ENCODE data around the gene ASCL2.

Gene ASCL2

GRCh38 chr11:2302896-2303626 is 32.7 kb upstream of the ASCL2 start:
- Histone ChIP-seq H3K9me3 (ENCODE audit: severe bottlenecking) (no peaks in the 10 kb centered on the region), H3K27me3 (ENCODE audit: insufficient read depth, low read depth, severe bottlenecking) (peaks cover 2% of the 10 kb centered on the region), H3K4me3 (ENCODE audit: low read depth, low read length) (no peak overlapping the region), H3K27ac (no peak overlapping the region), H3K36me3 (no peaks in the 10 kb centered on the region)
- peak; percentile 4 for DNase-seq
- no peak for TF ChIP-seq CTCF (IDR thresholded peaks at IDR 0.05; ENCODE audit: low read depth, low read length)

DNA sequence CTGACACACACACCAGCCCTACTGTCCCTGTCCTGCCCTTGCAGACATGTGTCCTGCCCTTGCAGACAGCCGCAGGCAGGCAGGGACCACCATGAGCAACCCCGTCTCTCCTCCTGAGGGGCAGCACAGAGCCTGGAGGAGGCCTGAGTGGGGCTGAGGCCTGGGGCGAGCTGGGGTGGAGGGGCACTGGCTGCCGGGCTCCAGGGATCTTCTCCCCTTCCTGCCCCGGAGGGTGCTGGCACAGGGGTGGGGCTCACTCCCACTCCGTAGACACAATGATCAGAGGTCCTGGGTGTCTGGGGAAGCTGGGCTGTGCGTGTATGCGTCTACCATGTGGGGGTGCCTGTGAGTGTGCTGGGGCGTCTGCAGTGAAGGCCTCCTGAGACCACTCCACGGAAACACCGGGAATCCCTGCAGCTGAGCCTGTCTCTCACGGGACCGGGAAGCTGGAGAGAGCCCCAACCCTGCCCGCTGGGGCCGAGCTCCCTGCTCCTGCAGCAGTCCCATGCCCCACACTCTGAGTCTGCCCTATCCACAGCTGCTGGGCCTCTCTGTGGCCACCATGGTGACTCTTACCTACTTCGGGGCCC is 32.0 kb upstream of the ASCL2 start:
- DNase-seq: peak; percentile 8
- H3K4me3 ChIP-seq (ENCODE audit: low read depth, low read length): no peak overlapping the region
- no peak overlapping the region for H3K27ac ChIP-seq

DNA sequence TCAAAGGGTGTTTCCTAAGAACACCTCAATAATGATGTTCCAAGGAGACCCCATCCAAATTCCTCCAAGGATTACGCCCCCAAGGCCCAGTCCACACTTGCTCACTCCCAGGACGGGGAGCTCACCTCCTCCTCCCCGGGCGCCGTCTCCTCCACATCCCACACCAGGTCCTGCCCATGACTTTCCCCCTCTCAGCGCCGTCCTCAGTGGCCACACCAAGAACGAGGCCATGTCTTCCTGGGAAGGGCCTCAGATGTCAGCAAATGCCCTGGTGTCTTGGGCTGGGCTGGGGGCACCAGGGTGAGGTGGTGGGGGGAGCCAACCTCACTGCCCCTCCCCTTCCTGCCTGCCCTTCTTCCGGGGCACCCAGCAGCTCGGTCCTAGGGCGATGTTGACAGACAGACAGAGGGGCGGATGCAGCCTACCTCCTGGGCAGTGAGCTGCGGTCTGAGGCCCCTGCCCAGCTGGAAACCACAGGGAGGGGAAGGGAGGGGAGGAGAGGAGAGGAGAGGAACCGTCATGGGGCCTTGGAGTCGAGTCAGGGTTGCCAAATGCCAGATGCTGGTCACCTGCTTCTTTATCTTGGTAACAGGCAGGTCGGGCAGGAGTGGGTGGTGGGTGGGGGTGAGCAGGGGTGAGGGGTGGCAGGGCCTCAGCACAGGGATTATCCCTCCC is 31.4 kb upstream of the ASCL2 start, which contains the start of the genes C11orf21 and TSPAN32:
Gene C11orf21, minus strand, starts transcription at position 288 of the 675 bp plus-strand sequence. Its CDS starts 110 bp downstream, at position 178.
Gene TSPAN32, plus strand, starts transcription at position 383 of the 675 bp plus-strand sequence. Its CDS starts 137 bp downstream, at position 520.
- Histone ChIP-seq H3K4me3 (ENCODE audit: low read depth, low read length) (no peak within 1 kb of the TSS), H3K9me3 (ENCODE audit: severe bottlenecking) (no peaks in the 10 kb centered on the region), H3K27me3 (ENCODE audit: insufficient read depth, low read depth, severe bottlenecking) (peaks cover 10% of the 10 kb centered on the region), H3K36me3 (no peaks in the 10 kb centered on the region), H3K27ac (no peak within 1 kb of the TSS)
- TF ChIP-seq CTCF (IDR thresholded peaks at IDR 0.05; ENCODE audit: low read depth, low read length): no peak
- DNase-seq: peak; percentile 10

More for the DNA sequence above, 32.0 kb upstream of the ASCL2 start:
- Histone ChIP-seq H3K36me3 (no peaks in the 10 kb centered on the region), H3K27me3 (ENCODE audit: insufficient read depth, low read depth, severe bottlenecking) (peaks cover 6% of the 10 kb centered on the region), H3K9me3 (ENCODE audit: severe bottlenecking) (no peaks in the 10 kb centered on the region)
- TF ChIP-seq CTCF (IDR thresholded peaks at IDR 0.05; ENCODE audit: low read depth, low read length): no peak

DNA sequence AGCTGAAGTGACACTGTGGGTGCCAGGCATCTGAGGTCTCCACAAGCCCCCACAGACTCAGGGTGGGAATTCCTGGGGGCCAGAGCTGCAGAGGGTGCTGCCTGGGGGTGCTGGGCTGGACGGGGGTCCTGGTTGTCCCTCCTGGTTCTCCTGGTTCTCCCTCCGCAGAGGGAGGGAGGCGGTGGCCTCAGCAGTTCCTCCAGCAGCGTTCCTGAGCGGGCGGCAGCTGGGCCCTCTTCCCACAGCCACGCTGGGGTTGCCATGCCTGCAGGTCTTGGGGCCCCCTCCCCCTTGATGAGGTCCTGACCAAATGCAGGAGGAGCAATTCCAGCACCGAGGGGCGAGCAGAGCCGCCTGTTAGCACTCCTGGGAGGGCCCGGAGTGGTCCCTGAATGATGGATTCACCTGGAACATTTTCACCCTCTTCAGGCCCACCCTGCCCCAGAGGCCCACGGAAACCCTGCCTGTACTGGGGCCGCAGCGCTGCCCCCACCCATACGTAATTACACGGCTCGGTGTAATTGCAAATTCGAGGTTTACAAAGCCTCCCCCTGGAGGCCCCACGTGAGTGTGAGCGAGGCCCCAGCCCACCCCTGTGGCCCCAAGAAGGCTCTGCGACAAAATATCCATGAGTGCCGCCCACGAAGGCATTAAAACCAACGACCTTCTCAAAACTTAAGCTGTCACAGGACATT is 30.7 kb upstream of the ASCL2 start:
- H3K4me3 ChIP-seq (ENCODE audit: low read depth, low read length): no peak overlapping the region
- no peaks in the 10 kb centered on the region for H3K9me3 ChIP-seq (ENCODE audit: severe bottlenecking)
- no peak overlapping the region for H3K27ac ChIP-seq
- peak; percentile 4 for DNase-seq
- H3K27me3 ChIP-seq (ENCODE audit: insufficient read depth, low read depth, severe bottlenecking): peaks cover 17% of the 10 kb centered on the region
- H3K36me3 ChIP-seq: no peaks in the 10 kb centered on the region
- no peak for TF ChIP-seq CTCF (IDR thresholded peaks at IDR 0.05; ENCODE audit: low read depth, low read length)

- H3K27ac ChIP-seq: no peak overlapping the region
- DNase-seq: peak; percentile 5
- no peak overlapping the region for H3K4me3 ChIP-seq (ENCODE audit: low read depth, low read length)
- H3K9me3 ChIP-seq (ENCODE audit: severe bottlenecking): no peaks in the 10 kb centered on the region
- TF ChIP-seq CTCF (IDR thresholded peaks at IDR 0.05; ENCODE audit: low read depth, low read length): no peak
- H3K36me3 ChIP-seq: no peaks in the 10 kb centered on the region
- peaks cover 21% of the 10 kb centered on the region for H3K27me3 ChIP-seq (ENCODE audit: insufficient read depth, low read depth, severe bottlenecking)
These were observed 30.0 kb upstream of the ASCL2 start for GRCh38 chr11:2300290-2300935.
